Thoracic aorta (tissue), 2 donors: ENCODE data around the gene COPZ2. TPM values are rescaled to one million over a fixed set of nuclear protein-coding genes. Genes with fewer than 3 reads are reported as not detected.

Source experiments
- ATAC-seq: fragments of 150-250 bp; one replicate; pipeline ENCODE4 v1.8.0; 2017; ENCODE audit warnings: low read depth; ENCODE audit not compliant: insufficient number of reproducible peaks, low FRiP score
- DNase-seq: peaks from one replicate; pipeline ENCODE4 v3.0.0-alpha.2; 2020; ENCODE audit warnings: low spot score
- H3K27ac ChIP-seq, 2 donors: fragments of 200-600 bp; sonication (generic); 1 replicate in 1 of 2; 2 replicates in 1 of 2; pipeline ENCODE4 v1.5.1; 2016; ENCODE audit warnings: mild to moderate bottlenecking in 2 of 2, moderate library complexity in 2 of 2
- H3K27me3 ChIP-seq: fragments of 200-600 bp; sonication (generic); replicated peaks from 2 replicates; pipeline ENCODE4 v1.6.0; 2016; ENCODE audit warnings: mild to moderate bottlenecking; ENCODE audit not compliant: insufficient read depth
- H3K36me3 ChIP-seq: fragments of 200-600 bp; sonication (generic); one replicate; pipeline ENCODE4 v1.5.1; 2016
- H3K4me1 ChIP-seq, 2 donors: fragments of 200-600 bp; sonication (generic); 1 replicate in 1 of 2; 2 replicates in 1 of 2; pipeline versions ENCODE4 v1.5.1 to v1.6.0; 2016; ENCODE audit warnings: low read depth in 2 of 2, mild to moderate bottlenecking in 1 of 2; ENCODE audit not compliant: control insufficient read depth in 1 of 2
- H3K4me3 ChIP-seq: fragments of 200-600 bp; sonication (generic); 2 replicates; pipeline ENCODE4 v1.5.1; 2016; ENCODE audit warnings: mild to moderate bottlenecking
- H3K9me3 ChIP-seq: fragments of 200-600 bp; sonication (generic); 2 replicates; pipeline ENCODE4 v1.5.1; 2016
- CTCF ChIP-seq: fragments of 200-600 bp; sonication (generic); IDR thresholded peaks from one replicate; pipeline ENCODE4 v1.5.1; 2019; ENCODE audit warnings: antibody characterized with exemption
- total RNA-seq, 2 donors: library from RNA; depleted of rRNA; stranded (reverse); fragments of >200 nt; gene quantifications; one replicate each; pipeline versions ENCODE4 v1.1.0 to v1.2.3, GENCODE V29; 2016

COPZ2 gene
- total RNA-seq, 2 donors from 2014 or later: 46.8 to 70.9 TPM

GRCh38 chr17:48045316-48046001, 7.9 kb upstream of the COPZ2 start:
- no peak overlapping the region for H3K27ac ChIP-seq
- peaks cover 18 to 27% of the 10 kb centered on the region in 2 donors for H3K4me1 ChIP-seq
- no peaks in the 10 kb centered on the region for H3K36me3 ChIP-seq
- H3K9me3 ChIP-seq: no peaks in the 10 kb centered on the region
- DNase-seq: no peak
- TF ChIP-seq CTCF: no peak
- no peak overlapping the region for H3K4me3 ChIP-seq
- no peaks in the 10 kb centered on the region for H3K27me3 ChIP-seq
- no peak for ATAC-seq

- H3K36me3 ChIP-seq: no peaks in the 10 kb centered on the region
- H3K4me1 ChIP-seq: peaks cover 13 to 21% of the 10 kb centered on the region in 2 donors
- no peak overlapping the region for H3K4me3 ChIP-seq
- DNase-seq (no peak), ATAC-seq (no peak)
- H3K27ac ChIP-seq: no peak overlapping the region
- H3K27me3 ChIP-seq: no peaks in the 10 kb centered on the region
- H3K9me3 ChIP-seq: no peaks in the 10 kb centered on the region
- TF ChIP-seq CTCF: no peak
These were observed 7.3 kb upstream of the COPZ2 start for GRCh38 chr17:48044851-48045250.

- no peak for TF ChIP-seq CTCF
- H3K27me3 ChIP-seq: no peaks in the 10 kb centered on the region
These were observed 5.6 kb upstream of the COPZ2 start for GRCh38 chr17:48043176-48043575.

GRCh38 chr17:48038687-48039086, 1.1 kb upstream of the COPZ2 start:
- Histone ChIP-seq H3K27me3 (no peaks in the 10 kb centered on the region), H3K9me3 (no peaks in the 10 kb centered on the region), H3K4me3 (no peak overlapping the region), H3K4me1 (peaks cover 4 to 16% of the 10 kb centered on the region in 2 donors), H3K27ac (no peak overlapping the region), H3K36me3 (no peaks in the 10 kb centered on the region)
- DNase-seq: no peak
- no peak for ATAC-seq
- TF ChIP-seq CTCF: no peak

More at GRCh38 chr17:48043176-48043575, 5.6 kb upstream of the COPZ2 start:
- no peak for ATAC-seq
- peaks cover 6 to 18% of the 10 kb centered on the region in 2 donors for H3K4me1 ChIP-seq
- DNase-seq: no peak
- H3K4me3 ChIP-seq: no peak overlapping the region
- no peaks in the 10 kb centered on the region for H3K9me3 ChIP-seq
- H3K36me3 ChIP-seq: no peaks in the 10 kb centered on the region
- H3K27ac ChIP-seq: no peak overlapping the region

- peaks cover 4 to 16% of the 10 kb centered on the region in 2 donors for H3K4me1 ChIP-seq
- no peak for DNase-seq
- peak overlapping the region; percentile 64 to 76 for H3K27ac ChIP-seq
These were observed 284 bp upstream of the COPZ2 start for GRCh38 chr17:48037838-48038323.

More at GRCh38 chr17:48037838-48038323, 284 bp upstream of the COPZ2 start:
- TF ChIP-seq CTCF: no peak
- Histone ChIP-seq H3K4me3 (peak overlapping the region; percentile 74), H3K36me3 (no peaks in the 10 kb centered on the region), H3K27me3 (no peaks in the 10 kb centered on the region), H3K9me3 (no peaks in the 10 kb centered on the region)
- ATAC-seq: no peak
